ENCODE data around the gene GPBP1.

GRCh38 chr5:57229313-57229712 is 55.5 kb downstream of the GPBP1 start:
- TF ChIP-seq EZH2 (IDR thresholded peaks at IDR 0.05; ENCODE audit: insufficient read depth, poor library complexity, severe bottlenecking) (no peak), EZH2phosphoT487 (IDR thresholded peaks at IDR 0.05; ENCODE audit: insufficient read depth, low read depth) (no peak)

Measured in GM23248 (cell line).